Smooth muscle cell (in vitro differentiated cells): ENCODE results near the gene GPRIN1. TPM values are rescaled to one million over a fixed set of nuclear protein-coding genes. Genes with fewer than 3 reads are reported as not detected.

Experiments used
- DNase-seq: peaks from one replicate; lab custom pipeline; 2025; ENCODE audit not compliant: unreplicated experiment; lab: John Stamatoyannopoulos, UW
- H2AFZ ChIP-seq: fragments of 200-600 bp; sonication (generic); 2 replicates; pipeline ENCODE4 v1.6.0; 2016; ENCODE audit warnings: antibody characterized with exemption, low read depth, mild to moderate bottlenecking
- H3F3A ChIP-seq: fragments of 200-600 bp; sonication (generic); 2 replicates; pipeline ENCODE4 v1.6.0; 2017; ENCODE audit warnings: antibody characterized with exemption, low read depth
- H3K27ac ChIP-seq: fragments of 200-600 bp; sonication (generic); 2 replicates; pipeline ENCODE4 v1.5.1; 2016; ENCODE audit warnings: low read depth, mild to moderate bottlenecking
- H3K27me3 ChIP-seq: fragments of 200-600 bp; sonication (generic); 2 replicates; pipeline ENCODE4 v1.6.1; 2016; ENCODE audit warnings: low read depth, mild to moderate bottlenecking
- H3K36me3 ChIP-seq: fragments of 200-600 bp; sonication (generic); 2 replicates; pipeline ENCODE4 v1.5.1; 2016; ENCODE audit warnings: low read depth
- H3K4me1 ChIP-seq: fragments of 200-600 bp; sonication (generic); 2 replicates; pipeline ENCODE4 v1.5.1; 2016; ENCODE audit warnings: low read depth
- H3K4me2 ChIP-seq: fragments of 200-600 bp; sonication (generic); 2 replicates; pipeline ENCODE4 v1.6.0; 2016; ENCODE audit warnings: mild to moderate bottlenecking
- H3K4me3 ChIP-seq: fragments of 200-600 bp; sonication (generic); 2 replicates; pipeline ENCODE4 v1.5.1; 2016; ENCODE audit warnings: mild to moderate bottlenecking
- H3K79me2 ChIP-seq: fragments of 200-600 bp; sonication (generic); 2 replicates; pipeline ENCODE4 v1.6.0; 2016; ENCODE audit warnings: low read depth, mild to moderate bottlenecking
- H3K9ac ChIP-seq: fragments of 200-600 bp; sonication (generic); 2 replicates; pipeline ENCODE4 v1.6.0; 2016; ENCODE audit warnings: low read depth
- H3K9me3 ChIP-seq: fragments of 200-600 bp; sonication (generic); replicated peaks from 2 replicates; pipeline ENCODE4 v1.5.1; 2016; ENCODE audit warnings: low read depth
- H4K20me1 ChIP-seq: fragments of 200-600 bp; sonication (generic); 2 replicates; pipeline ENCODE4 v1.6.0; 2016; ENCODE audit warnings: low read depth
- WGBS: methylation state at CpG from one replicate; pipeline ENCODE4 v1.1.7; 2016; ENCODE audit warnings: low lambda C conversion rate; 5-methylcytosine and 5-hydroxymethylcytosine counted together
- polyA plus RNA-seq: library from polyadenylated mRNA; unstranded; fragments of >200 nt; fragmentation: Nextera tagmentation; extraction: Ambion mirVana; gene quantifications from 2 replicates; pipeline ENCODE4 v1.2.1, GENCODE V29; 2016
- total RNA-seq: library from RNA; depleted of rRNA; stranded (reverse); fragments of >200 nt; gene quantifications from 2 replicates; pipeline ENCODE4 v1.2.3, GENCODE V29; 2014
- TF ChIP-seq, protein P1 (sequence below): fragments of 200-600 bp; sonication (generic); IDR thresholded peaks from 2 replicates; pipeline ENCODE4 v1.5.1; 2017; ENCODE audit warnings: borderline replicate concordance, mild to moderate bottlenecking, antibody characterized with exemption; ENCODE audit not compliant: insufficient read depth, poor library complexity, severe bottlenecking

Gene GPRIN1
- total and polyA plus RNA-seq, 2 experiments from 2014 or later = 2.1 to 3.6 TPM

DNA sequence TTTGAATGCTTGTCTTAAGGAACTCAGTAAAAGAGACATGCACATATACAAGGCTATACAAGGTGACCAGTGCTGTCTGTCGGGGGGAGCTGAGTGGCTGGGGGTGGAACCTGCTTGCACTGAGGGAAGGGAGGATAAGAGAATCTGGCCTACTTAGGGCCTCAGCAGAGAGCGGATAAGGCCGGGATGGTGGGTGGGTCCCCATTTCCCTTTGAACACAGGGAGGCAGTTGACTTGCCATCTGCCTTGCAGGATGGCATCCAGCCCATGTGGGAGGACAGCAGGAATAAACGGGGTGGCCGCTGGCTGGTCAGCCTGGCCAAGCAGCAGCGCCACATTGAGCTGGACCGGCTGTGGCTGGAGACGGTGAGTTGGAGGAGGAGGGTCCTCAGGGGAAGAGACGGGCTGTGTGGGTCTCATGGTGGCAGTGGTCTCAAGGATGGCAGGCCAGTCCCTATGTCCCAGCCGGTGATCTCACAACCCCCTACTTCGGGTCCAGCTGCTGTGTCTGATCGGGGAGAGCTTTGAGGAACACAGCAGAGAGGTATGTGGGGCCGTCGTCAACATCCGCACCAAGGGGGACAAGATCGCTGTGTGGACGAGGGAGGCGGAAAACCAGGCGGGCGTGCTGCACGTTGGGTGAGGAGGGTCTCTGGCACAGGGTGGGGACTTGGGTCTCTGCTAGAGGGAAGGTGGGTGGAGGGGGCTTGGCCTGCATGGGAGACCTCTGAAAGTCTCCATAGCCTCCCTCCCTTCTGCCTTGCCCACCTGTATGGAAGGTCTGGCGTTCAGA is 35.1 kb upstream of the GPRIN1 start:
- Histone ChIP-seq H4K20me1 (peaks cover 14% of the 10 kb centered on the region), H3K36me3 (no peaks in the 10 kb centered on the region), H3K4me2 (no peak overlapping the region), H3K79me2 (peaks cover 14% of the 10 kb centered on the region), H3K4me3 (no peak overlapping the region), H3K9ac (no peak overlapping the region), H2AFZ (no peak overlapping the region), H3K27ac (no peak overlapping the region), H3F3A (no peaks in the 10 kb centered on the region), H3K4me1 (peaks cover 11% of the 10 kb centered on the region), H3K9me3 (no peaks in the 10 kb centered on the region), H3K27me3 (no peaks in the 10 kb centered on the region)
- WGBS = 95% methylated on average over 20 of the region's 22 CpGs
- DNase-seq = no peak
- TF ChIP-seq, protein P1, sequence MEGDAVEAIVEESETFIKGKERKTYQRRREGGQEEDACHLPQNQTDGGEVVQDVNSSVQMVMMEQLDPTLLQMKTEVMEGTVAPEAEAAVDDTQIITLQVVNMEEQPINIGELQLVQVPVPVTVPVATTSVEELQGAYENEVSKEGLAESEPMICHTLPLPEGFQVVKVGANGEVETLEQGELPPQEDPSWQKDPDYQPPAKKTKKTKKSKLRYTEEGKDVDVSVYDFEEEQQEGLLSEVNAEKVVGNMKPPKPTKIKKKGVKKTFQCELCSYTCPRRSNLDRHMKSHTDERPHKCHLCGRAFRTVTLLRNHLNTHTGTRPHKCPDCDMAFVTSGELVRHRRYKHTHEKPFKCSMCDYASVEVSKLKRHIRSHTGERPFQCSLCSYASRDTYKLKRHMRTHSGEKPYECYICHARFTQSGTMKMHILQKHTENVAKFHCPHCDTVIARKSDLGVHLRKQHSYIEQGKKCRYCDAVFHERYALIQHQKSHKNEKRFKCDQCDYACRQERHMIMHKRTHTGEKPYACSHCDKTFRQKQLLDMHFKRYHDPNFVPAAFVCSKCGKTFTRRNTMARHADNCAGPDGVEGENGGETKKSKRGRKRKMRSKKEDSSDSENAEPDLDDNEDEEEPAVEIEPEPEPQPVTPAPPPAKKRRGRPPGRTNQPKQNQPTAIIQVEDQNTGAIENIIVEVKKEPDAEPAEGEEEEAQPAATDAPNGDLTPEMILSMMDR = no peak

DNA sequence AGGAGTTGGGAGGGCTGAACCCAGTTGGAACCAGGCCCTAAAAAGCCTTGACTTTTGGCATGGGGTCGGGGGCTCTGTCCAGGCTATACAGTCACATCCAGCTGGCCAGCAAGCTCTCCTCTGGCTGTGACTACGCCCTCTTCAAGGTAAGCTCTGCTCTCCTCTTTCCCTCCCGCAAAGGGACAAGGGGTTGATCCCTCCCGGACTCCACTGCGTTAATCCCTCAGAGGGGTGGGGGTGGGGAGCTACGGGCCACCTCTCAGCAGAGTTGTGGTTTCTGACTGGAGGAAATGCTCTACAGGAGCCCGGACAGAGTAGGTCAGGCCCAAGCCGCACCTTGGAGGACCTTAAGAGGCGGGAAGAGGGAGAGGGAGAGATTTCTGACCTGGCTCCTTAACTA is 34.3 kb upstream of the GPRIN1 start:
- DNase-seq = no peak
- Histone ChIP-seq H3K27ac (no peak overlapping the region), H3K36me3 (no peaks in the 10 kb centered on the region), H3K79me2 (peaks cover 14% of the 10 kb centered on the region), H3K9ac (no peak overlapping the region), H2AFZ (no peak overlapping the region), H3K4me1 (peaks cover 11% of the 10 kb centered on the region), H3K4me3 (no peak overlapping the region), H4K20me1 (peaks cover 7% of the 10 kb centered on the region), H3F3A (no peaks in the 10 kb centered on the region), H3K9me3 (no peaks in the 10 kb centered on the region), H3K4me2 (no peak overlapping the region), H3K27me3 (no peaks in the 10 kb centered on the region)
- TF ChIP-seq, protein P1 = no peak
- WGBS = 77% methylated on average over 8 of the region's 9 CpGs

DNA sequence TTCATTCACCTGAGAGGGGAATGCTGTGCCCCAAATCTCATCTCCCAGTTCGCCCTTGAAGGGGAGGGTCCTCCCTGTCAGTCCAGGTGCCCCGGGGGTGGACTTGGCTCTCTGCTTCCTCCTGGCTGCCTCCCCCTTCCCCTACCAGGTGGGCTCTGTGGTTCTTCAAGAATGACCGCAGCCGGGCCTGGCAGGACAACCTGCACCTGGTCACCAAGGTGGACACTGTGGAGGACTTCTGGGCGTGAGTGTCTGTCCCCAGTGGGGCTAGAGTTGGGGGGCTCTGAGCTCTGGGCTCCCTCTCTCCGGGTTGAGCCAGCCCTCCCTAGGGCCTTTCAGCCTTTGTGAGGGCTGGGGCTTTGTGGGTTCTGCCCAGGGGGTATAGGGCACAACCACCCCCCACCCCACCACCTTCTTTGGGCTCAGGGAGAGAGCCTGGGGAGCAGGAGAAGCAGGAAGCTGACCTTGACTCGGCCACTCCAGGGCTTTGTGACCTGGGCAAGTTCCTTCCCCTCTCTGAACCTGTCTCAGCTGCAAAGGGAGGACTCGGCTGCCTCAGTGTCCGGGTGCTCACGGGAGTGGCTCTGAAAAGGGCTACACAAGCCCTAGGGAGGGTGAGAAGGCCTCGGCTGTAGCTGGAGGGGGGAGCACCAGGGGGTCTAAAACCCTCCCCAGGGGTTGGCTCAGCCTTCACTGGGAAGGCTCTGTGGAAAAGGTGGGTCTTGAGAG is 33.7 kb upstream of the GPRIN1 start:
- TF ChIP-seq, protein P1 = no peak
- WGBS = 86% methylated on average over 11 of the region's 11 CpGs

More for the DNA sequence above, 33.7 kb upstream of the GPRIN1 start:
- Histone ChIP-seq H3K36me3 (no peaks in the 10 kb centered on the region), H2AFZ (no peak overlapping the region), H3K4me2 (no peak overlapping the region), H3K4me1 (peaks cover 11% of the 10 kb centered on the region), H3K27ac (no peak overlapping the region), H3K27me3 (no peaks in the 10 kb centered on the region), H3K4me3 (no peak overlapping the region), H4K20me1 (peaks cover under 1% of the 10 kb centered on the region), H3K9ac (no peak overlapping the region), H3F3A (no peaks in the 10 kb centered on the region), H3K79me2 (peaks cover 12% of the 10 kb centered on the region), H3K9me3 (no peaks in the 10 kb centered on the region)
- no peak for DNase-seq
